ENCODE measurements around the gene ZYX. TPM values are rescaled to one million over a fixed set of nuclear protein-coding genes. Genes with fewer than 3 reads are reported as not detected.
"Not testable (repeated sequence)": the region's sequence is repeated elsewhere in the genome, so short reads cannot be mapped to it uniquely, and the experiment has no call there.

The ZYX gene
- total RNA-seq, 1 donor, result 48.4 TPM

GRCh38 chr7:143389316-143390103, 8.4 kb downstream of the ZYX start:
- peak; percentile 21 for TF ChIP-seq CTCF (IDR thresholded peaks at IDR 0.05; ENCODE audit: insufficient read depth, low read length)
- DNase-seq (ENCODE audit: low read depth), result no peak

GRCh38 chr7:143390104-143390772, 9.1 kb downstream of the ZYX start:
- DNase-seq (ENCODE audit: low read depth), result no peak
- no peak for TF ChIP-seq CTCF (IDR thresholded peaks at IDR 0.05; ENCODE audit: insufficient read depth, low read length)
- H3K4me3 ChIP-seq (ENCODE audit: low read depth, low read length), result no peak overlapping the region

More at GRCh38 chr7:143389316-143390103, 8.4 kb downstream of the ZYX start:
- H3K4me3 ChIP-seq (ENCODE audit: low read depth, low read length), result no peak overlapping the region

- H3K4me3 ChIP-seq (ENCODE audit: low read depth, low read length), result no peak overlapping the region
- no peak for TF ChIP-seq CTCF (IDR thresholded peaks at IDR 0.05; ENCODE audit: insufficient read depth, low read length)
- no peak for DNase-seq (ENCODE audit: low read depth)
Measured at GRCh38 chr7:143390773-143391317, 9.7 kb downstream of the ZYX start.

- TF ChIP-seq CTCF (IDR thresholded peaks at IDR 0.05; ENCODE audit: insufficient read depth, low read length), result no peak
- peak overlapping the region; percentile 40 for H3K4me3 ChIP-seq (ENCODE audit: low read depth, low read length)
Measured at GRCh38 chr7:143391462-143392404, 10.6 kb downstream of the ZYX start.

GRCh38 chr7:143392427-143392826, 11.3 kb downstream of the ZYX start:
- not testable (repeated sequence) for DNase-seq (ENCODE audit: low read depth); H3K4me3 ChIP-seq (ENCODE audit: low read depth, low read length)

More at GRCh38 chr7:143391462-143392404, 10.6 kb downstream of the ZYX start:
- DNase-seq (ENCODE audit: low read depth), result peak; percentile 95

- no peak for DNase-seq (ENCODE audit: low read depth)
- TF ChIP-seq CTCF (IDR thresholded peaks at IDR 0.05; ENCODE audit: insufficient read depth, low read length), result no peak
- H3K4me3 ChIP-seq (ENCODE audit: low read depth, low read length), result no peak overlapping the region
Measured at GRCh38 chr7:143392875-143393266, 11.7 kb downstream of the ZYX start.

Data from fibroblast of the aortic adventitia (primary cell).